GM18867 (cell line): ENCODE data around the gene CNDP1.

Source experiments
- ATAC-seq: cut with Tn5 transposase; IDR thresholded peaks from one replicate; pipeline ENCODE4 v1.9.1; 2021; ENCODE audit warnings: mild to moderate bottlenecking, moderate library complexity; ENCODE audit not compliant: unreplicated experiment

The CNDP1 gene

DNA sequence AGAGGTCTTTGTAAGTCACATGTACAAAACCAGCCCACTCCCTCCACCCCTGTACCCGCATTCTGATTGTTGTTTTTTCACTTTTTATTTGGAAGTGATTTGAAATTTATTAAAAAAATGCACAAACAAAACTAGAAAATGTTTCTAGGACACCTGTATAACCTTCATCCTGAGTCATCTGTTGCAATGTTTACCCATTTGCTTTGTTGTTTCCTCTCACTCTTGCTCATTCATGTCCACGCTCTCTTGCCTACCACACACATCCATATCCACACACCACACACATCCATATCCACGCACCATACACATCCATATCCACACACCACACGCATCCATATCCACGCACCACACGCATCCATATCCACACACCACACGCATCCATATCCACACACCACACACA is 82.2 kb downstream of the CNDP1 start:
- no peak for ATAC-seq

- no peak for ATAC-seq
Observed at GRCh38 chr18:74617486-74617885, 83.2 kb downstream of the CNDP1 start.

GRCh38 chr18:74622072-74622471 is 87.8 kb downstream of the CNDP1 start:
- ATAC-seq, result no peak

DNA sequence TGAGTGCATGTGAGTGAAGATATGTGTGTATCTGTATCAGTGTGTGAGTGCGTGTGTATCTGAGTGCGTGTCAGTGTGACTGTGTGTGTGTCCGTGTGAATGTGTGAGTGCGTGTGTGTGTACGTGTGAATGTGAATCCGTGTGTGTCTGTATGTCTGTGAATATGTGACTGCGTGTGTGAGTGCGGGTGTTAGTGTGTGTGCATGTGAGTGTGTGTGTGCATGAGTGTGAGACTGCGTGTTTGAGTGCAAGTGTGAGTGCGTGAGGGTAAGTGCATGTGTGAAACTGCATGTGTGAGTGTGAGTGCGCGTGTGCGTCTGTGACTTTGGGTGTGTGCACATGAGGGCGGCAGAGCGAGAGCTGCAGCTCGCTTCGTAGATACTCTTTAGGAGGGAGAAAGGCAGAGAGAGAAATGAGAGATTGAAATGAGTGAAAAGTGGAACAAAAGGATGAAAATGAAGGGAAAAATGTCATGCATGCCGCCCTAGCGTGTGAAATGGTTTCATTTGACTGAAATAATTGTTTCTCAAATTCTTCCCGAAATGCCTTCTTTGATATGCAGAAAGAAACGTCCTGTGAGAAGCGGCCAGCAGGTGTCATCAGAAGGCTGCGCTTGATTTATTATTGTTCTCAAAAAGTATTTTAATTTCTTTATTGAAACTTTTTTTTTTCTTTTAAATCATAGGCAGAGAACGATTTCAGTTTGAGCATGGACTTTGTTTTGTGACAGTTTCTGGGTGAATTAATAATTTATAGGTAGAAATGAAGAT is 88.9 kb downstream of the CNDP1 start:
- ATAC-seq, result no peak

DNA sequence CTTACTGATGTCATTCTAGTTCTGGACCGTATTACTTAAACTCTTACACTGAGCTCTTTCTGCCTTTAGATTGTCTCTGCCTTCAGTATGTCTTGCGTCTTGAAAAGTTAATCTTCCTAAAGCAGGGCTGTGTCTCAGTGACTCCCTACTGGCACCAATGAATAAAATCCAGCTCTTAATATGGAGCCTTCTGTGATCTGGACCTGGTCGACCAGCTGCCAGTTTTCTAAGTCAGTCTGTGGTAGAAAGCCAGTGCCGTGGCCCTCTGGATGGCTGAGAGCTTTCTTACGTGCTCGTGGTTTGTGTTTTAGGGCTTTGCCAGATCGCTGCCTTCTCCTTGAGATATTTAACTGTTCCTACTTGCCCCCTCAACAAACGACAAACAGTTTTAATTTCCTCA is 90.2 kb downstream of the CNDP1 start:
- no peak for ATAC-seq

DNA sequence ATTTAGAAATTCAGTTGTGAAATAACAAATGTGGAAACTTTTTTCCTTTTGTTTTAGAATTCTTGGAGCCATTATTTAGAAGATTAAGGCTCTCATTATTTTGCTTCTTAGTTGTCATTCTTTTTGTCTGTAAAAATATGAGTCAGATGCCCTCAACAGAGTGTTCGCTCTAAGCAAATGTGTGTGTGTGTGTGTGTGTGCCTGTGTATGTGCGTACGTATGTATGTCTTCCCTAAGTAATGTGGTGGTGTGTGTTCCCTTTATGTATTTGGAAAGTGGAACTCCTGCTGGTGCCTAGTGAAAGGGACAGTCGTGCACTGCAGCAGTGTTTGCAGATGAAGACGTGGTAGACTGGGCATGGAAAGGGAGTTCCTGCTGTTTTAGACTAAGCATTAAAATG is 90.9 kb downstream of the CNDP1 start:
- no peak for ATAC-seq

- no peak for ATAC-seq
Observed at GRCh38 chr18:74626049-74626874, 92.0 kb downstream of the CNDP1 start.

- ATAC-seq, result no peak
Observed at GRCh38 chr18:74630804-74631203, 96.5 kb downstream of the CNDP1 start.

DNA sequence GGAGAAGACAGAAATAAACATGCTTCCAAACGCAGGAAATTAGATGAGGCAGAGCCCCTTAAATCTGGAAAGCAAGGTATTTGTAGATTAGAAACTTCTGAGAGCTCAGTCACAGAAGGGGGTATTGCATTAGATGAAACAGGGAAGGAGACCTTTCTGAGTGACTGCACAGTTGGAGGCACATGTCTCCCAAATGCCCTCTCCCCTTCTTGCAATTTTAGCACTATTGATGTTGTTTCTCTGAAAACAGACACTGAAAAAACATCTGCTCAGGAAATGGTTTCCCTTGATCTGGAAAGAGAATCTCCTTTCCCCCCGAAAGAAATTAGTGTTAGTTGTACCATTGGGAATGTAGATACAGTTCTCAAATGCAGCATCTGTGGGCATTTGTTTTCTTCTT is 96.9 kb downstream of the CNDP1 start:
- ATAC-seq, result no peak

GRCh38 chr18:74631623-74632350 is 97.5 kb downstream of the CNDP1 start:
- ATAC-seq, result no peak

DNA sequence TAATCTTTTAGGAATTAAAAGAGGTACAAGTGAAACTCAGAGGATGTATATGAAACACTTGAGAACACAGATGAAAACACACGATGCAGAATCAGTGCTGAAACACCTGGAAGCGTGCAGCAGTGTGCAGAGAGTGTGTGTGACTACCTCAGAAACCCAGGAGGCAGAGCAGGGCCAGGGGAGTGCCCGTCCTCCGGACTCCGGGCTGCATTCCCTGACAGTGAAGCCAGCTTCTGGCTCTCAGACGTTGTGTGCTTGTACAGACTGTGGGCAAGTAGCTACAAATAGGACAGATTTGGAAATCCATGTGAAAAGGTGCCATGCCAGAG is 98.0 kb downstream of the CNDP1 start:
- ATAC-seq, result no peak

GRCh38 chr18:74632856-74633255 is 98.6 kb downstream of the CNDP1 start:
- ATAC-seq, result no peak

DNA sequence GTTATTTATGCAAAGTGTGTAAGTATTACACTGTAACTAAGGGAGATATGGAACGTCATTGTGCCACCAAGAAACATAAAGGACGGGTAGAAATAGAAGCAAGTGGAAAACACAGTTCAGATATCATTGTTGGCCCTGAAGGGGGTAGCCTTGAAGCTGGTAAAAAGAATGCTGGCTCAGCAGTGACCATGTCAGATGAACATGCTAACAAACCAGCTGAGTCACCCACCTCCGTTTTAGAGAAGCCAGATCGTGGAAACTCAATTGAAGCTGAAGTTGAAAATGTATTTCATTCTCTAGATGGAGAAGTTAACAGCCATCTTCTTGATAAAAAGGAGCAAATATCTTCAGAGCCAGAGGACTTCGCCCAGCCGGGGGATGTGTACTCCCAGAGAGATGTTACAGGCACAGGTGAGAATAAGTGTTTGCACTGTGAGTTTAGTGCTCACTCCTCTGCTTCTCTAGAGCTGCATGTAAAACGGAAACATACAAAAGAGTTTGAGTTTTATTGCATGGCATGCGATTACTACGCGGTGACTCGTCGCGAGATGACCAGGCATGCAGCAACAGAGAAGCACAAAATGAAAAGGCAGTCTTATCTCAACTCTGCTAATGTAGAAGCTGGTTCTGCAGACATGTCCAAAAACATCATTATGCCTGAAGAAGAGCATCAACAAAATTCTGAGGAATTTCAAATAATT is 99.5 kb downstream of the CNDP1 start:
- no peak for ATAC-seq

DNA sequence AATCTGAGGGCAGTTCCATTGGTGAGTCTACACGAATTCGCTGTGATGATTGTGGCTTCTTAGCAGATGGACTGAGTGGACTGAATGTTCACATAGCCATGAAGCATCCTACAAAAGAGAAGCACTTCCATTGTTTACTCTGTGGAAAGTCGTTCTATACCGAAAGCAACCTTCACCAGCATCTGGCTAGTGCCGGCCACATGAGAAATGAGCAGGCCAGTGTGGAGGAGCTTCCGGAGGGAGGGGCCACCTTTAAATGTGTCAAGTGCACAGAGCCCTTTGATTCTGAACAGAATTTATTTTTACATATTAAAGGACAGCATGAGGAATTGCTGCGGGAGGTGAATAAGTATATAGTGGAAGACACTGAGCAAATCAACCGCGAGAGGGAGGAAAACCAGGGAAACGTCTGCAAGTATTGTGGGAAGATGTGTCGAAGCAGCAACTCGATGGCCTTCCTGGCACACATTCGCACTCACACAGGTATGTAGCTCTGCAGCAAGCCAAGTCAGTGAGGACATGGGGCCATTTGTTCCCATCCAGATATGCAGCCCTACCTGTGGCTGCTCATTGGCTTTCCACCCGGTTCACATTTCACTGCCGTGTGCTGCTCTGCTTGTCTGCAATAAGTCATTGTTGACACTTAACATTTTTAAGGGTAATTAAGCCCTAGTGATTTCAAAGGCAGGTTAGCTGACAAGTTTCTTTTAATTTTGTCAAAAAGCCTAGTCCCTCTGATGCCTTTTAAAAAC is 101.1 kb downstream of the CNDP1 start:
- no peak for ATAC-seq
